Inflammatory macrophage treated with lipopolysaccharide for 4 hours (primary cell): Measurements from ENCODE around the gene BCO1.

Experiments used
- DNase-seq: peaks from one replicate; pipeline ENCODE4 v3.0.0-alpha.2; 2020

Gene BCO1

GRCh38 chr16:81277541-81278080 is 39.1 kb downstream of the BCO1 start:
- DNase-seq, result no peak

DNA sequence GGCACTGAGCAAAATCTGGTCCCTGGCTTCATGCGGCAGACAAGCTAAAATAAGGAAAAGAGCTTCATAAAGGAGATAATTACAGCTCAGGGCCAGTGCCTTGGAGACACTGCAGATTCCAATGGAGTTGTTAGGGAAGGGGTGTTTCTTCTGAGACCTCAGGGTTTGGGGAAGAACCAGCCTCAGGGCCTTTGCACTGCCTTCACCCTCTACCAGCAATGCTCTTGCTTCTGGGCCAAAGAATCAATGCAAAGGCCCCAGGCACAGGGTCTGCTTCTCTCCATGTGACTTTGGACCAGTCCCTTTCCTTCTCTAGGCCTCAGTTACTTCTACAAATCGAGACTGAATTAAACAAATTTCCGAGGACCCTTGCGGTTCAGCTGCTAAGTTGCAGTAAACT is 40.0 kb downstream of the BCO1 start:
- no peak for DNase-seq

- DNase-seq, result peak; percentile 63
Observed at GRCh38 chr16:81279392-81279791, 40.9 kb downstream of the BCO1 start.

DNA sequence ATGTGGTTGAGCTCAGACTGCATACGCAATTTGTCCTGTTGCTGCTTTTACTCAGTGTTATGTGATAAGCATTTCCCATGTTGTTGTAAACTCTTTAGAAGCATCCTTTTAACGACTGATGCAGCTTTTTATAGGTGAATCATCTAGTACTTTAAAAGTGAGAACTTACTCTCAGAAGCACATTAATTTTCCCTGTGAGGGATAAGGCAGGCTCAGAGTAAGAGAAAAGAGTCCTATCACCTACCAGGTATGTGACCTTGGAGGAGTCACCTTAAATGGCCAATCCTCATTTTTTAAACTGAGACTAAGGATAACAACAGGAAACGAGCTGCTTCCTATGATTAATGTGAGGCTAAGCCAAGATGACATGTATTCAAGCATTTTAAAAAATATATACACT is 41.9 kb downstream of the BCO1 start:
- no peak for DNase-seq

GRCh38 chr16:81283044-81283443 is 44.6 kb downstream of the BCO1 start:
- DNase-seq, result no peak

DNA sequence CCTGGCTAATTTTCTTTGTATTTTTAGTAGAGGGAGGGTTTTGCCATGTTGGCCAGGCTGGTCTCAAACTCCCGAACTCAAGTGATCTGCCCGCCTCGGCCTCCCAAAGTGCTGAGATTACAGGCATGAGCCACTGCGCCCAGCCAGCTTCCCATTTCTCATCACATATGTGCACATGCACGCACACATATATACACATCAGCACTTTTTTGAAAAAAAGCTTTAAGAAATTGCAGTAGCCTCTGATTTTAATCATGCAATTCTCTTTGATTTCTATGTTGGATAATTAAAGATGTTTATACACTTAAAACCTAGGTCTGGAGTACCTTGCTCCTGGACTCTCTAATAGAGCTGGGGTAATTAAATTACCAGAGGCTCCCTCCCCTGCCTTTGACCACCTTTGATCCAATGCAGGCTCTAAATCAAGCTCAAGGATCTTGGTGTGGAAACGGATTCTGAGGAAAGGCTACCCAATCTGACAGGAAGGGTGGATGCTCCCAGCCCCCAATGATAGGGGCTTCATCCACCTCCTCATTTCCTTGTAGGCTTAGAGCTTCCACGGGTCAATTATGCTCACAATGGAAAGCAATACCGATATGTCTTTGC is 46.6 kb downstream of the BCO1 start:
- no peak for DNase-seq

DNA sequence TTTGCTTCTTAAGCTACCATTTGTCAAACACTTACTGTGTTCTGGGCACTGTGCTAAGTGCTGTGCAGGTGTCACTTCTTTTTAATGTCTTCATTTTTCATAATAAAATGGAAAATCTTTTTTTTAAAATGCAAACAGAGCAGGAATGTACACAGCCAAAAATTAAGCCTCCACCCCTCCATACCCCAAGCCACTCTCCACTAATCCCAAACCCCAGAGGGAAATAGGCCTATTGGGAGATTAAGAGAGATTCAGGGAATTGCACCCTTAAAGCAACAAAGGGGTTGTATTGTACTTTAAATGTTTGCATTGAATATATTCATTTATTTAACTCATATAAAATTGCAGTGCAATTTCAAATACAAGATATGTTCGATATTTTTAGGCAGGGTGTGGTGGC is 47.7 kb downstream of the BCO1 start:
- DNase-seq, result no peak

- no peak for DNase-seq
Observed at GRCh38 chr16:81291117-81291516, 52.6 kb downstream of the BCO1 start.

DNA sequence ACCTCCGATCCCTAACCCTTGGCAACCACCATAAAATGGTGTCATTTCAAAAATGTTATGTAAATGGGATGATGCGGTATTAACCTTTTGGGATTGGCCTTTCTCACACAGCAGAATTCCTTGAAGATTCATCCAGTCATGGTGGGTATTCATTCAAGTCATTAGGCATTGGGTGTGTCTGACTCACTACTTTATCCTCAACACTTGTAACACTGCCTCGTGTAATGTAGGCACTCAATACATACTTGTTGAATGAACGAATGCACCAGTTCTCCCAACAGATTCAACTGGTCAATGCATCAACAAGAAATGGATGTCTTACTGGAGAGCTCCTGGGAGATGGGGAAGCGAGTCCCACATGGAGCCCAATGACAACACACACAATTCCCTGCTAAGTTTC is 54.4 kb downstream of the BCO1 start:
- DNase-seq, result no peak

DNA sequence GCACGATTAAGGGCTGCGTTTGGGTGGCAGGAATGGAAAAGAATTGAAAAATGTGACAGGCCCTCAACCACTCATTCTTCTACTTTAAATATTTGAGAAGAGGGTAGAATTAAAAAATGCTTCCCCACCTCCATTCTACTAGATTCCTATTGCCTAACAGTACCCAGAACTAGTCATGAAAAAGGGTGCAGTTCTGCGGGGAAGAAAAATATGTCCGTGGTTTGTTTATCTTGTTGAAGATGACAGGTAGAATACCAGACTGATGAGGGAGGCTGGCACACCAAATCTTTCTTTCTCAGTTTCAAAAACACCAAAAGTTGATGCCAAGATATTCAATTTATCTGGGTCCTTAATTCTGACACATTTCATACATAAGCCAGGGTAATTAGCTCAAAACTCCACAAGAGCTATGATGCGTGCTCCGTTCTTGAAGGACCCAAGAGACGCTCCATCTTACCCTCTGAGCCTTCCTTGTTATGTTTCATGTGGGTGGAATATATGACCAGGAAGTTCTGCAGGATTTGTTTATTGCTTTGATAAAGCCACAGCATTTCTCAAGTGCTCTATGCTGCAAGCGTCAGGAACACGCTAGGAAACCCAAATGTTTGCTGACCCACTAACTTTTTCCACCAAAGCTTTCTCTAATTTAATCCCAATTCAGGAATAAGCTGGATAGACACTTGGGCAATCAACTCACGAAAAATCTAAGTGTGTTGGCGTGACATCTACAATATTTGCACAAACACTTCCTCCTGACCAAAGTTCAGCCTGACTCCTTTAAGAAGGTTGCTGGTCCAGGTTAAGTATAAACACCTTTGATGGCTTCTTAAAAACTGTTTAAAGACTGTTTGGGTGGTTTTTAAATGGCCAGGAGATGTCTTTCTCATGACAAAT is 55.7 kb downstream of the BCO1 start:
- no peak for DNase-seq

- DNase-seq, result no peak
Observed at GRCh38 chr16:81296631-81297030, 58.1 kb downstream of the BCO1 start.

DNA sequence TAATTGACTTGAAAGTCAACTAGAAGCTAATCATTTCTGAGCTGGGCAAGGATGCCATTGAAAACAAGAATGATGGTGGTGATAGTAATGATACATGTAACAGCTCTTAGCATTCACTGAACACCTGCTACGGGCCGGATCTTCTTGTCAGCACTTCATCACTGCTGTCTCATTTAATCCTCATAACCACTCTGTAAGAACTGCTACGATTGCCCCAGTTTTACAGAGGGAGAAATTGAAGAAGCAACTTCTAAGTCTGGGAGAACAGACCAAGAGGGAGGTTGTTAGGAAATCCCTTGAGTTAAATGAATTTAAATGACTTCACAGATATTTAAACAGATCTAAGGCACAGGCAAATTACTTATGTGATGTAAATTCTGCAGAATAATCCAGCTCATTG is 69.3 kb downstream of the BCO1 start:
- DNase-seq, result no peak

- DNase-seq, result no peak
Observed at GRCh38 chr16:81310045-81310644, 71.7 kb downstream of the BCO1 start.

GRCh38 chr16:81311762-81312161 is 73.3 kb downstream of the BCO1 start:
- no peak for DNase-seq

DNA sequence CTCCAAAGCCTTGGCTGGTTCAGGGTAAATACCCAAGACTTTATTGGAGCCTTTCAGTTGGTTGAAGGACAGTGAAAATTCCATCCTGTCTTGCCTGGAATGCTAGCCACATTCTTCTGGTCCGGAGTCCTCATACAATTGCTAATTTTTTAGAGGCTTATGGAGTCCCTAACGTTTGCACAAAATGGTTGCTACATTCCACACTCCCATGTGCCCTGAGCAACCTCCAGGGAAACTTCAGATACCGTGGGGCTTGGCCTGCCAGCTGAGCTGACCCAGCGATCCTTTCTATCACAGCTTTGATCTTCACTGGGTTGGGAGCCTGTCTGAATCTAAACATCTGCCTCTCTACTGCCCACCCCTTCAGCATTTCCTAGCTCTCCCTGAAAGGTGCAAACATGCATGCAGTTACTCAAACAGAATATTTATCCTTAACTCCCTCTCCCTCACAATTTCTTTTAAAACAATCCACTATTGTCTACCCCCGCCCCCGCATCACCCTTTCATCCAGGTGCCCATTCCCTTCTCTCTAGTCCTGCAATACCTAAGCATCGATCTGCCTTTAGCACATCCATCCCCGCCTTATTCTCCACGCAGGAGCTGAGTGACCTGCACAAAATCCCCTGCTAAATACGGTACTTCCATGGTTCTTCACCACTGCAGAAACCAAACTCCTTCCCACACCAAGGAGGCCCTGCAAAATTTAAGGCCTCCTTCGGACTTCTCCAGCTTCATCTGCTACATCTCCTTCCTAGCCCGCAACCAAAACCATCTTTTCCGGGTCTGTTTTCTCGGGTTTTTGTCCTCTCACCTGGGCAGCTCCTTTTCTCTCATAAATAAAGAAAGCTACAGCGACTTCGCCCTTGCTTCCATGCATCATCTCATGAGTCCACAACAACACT is 75.5 kb downstream of the BCO1 start:
- no peak for DNase-seq

GRCh38 chr16:81314603-81315270 is 76.2 kb downstream of the BCO1 start, which contains the start of gene GAN:
Gene GAN, plus strand, starts transcription at chr16:81314962. Its CDS starts 152 bp downstream, at chr16:81315114.
- DNase-seq, result peak; percentile 96

- DNase-seq, result peak; percentile 63
Observed at GRCh38 chr16:81315271-81316175, 77.0 kb downstream of the BCO1 start.

- DNase-seq, result no peak
Observed at GRCh38 chr16:81316176-81316496, 77.6 kb downstream of the BCO1 start.

DNA sequence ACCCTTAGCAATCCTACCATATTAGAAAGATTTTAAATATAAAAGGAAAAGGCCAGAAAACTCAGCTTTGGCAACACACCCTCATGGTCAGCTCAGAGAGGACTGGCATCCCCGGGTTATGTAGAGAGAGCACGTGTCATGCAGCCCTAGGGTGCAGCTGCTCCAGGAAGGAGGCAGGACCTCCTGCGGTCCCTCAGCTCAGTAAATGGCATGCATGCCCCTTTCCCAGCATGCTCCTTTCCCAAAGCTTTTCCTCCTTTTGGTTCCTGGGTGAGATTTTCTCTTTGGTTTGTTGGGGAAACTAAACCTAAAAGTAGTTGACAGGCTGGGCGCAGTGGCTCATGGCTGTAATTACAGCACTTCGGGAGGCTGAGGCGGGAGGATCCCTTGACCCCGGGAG is 80.2 kb downstream of the BCO1 start:
- DNase-seq, result no peak

DNA sequence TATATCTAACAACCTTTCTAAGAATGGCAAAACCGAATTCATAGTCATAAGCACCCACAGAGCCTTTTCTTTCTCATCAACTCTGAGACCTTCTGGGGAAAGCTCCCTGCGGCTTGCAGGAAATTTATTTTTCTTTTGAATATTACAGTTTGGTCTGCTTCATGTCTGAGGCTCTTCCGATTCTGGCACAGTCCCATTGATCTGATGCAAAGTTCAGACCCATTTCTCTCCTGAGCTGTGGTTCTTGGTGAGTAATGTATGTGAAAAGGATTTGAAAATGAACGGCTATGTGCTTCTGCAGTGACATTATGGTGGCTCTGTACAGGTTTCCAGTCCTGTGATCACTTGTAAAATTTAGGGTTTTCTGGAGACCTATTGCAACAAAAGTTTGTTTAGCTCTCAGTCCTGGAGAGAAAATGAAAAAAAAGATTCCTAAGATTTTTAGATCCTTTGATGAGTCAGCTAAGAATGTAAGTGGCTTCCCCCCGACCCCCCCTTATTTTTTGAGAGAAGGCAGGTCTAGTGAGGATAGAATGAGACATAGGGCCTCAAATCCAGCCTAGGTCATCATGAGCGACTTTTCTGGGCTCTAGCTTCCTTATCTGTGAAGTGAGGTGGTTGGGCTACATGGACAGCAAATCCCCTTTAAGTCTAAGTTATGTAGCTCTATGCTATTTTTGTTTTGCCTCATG is 80.9 kb downstream of the BCO1 start:
- no peak for DNase-seq

- DNase-seq, result no peak
Observed at GRCh38 chr16:81321039-81321438, 82.5 kb downstream of the BCO1 start.
